Choroid plexus epithelial cell (primary cell): Measurements from ENCODE around the gene DCAF6.
"Not testable (repeated sequence)": the region's sequence is repeated elsewhere in the genome, so short reads cannot be mapped to it uniquely, and the experiment has no call there.

Source experiments
- DNase-seq: peaks from one replicate; pipeline ENCODE4 v3.0.0-alpha.2; 2010; ENCODE audit warnings: low read depth
- H3K4me3 ChIP-seq: 2 replicates; pipeline ENCODE4 v1.5.1; 2011; ENCODE audit warnings: low read depth, mild to moderate bottlenecking, control low read depth, low read length, moderate library complexity
- CTCF ChIP-seq: conservative IDR thresholded peaks from 2 replicates; pipeline ENCODE4 v1.5.1; 2011; ENCODE audit warnings: low read depth, mild to moderate bottlenecking, control low read depth, inconsistent platforms, low read length, moderate library complexity

The DCAF6 gene

GRCh38 chr1:167936068-167936929 is at the start of gene DCAF6:
Gene DCAF6, plus strand, starts transcription at chr1:167936683. Its CDS starts 229 bp downstream, at chr1:167936912.
- peak; percentile 99 for DNase-seq
- TF ChIP-seq CTCF: no peak
- peak within 1 kb of the TSS; percentile 92 for H3K4me3 ChIP-seq

DNA sequence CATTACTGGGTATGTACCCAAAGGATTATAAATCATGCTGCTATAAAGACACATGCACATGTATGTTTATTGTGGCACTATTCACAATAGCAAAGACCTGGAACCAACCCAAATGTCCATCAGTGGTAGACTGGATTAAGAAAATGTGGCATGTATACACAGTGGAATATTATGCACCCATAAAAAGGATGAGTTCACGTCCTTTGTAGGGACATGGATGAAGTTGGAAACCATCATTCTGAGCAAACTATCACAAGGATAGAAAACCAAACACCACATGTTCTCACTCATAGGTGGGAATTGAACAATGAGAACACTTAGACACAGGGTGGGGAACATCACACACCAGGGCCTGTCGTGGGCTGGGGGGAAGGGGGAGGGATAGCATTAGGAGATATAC is 49.3 kb upstream of the DCAF6 start:
- DNase-seq, H3K4me3 ChIP-seq: not testable (repeated sequence)

DNA sequence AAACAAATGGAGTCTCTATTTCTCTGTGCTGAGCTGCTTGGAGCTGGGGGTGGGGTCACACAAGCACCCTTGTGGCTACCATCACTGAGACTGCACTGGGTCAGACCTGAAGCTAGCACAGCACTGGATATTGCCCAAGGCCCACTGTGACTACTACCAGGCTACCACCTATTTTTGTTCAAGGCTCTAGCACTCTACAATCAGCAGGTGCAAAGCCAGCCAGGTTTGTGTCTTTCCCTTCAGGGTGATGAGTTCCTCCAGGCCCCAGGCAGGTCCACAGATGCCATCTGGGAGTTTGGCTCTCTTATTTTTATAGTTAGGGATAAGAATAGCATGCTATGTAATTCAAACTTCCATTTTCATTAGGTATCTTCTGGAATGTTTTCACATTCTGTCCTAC is 46.1 kb upstream of the DCAF6 start:
- H3K4me3 ChIP-seq: no peak overlapping the region
- no peak for TF ChIP-seq CTCF
- no peak for DNase-seq

DNA sequence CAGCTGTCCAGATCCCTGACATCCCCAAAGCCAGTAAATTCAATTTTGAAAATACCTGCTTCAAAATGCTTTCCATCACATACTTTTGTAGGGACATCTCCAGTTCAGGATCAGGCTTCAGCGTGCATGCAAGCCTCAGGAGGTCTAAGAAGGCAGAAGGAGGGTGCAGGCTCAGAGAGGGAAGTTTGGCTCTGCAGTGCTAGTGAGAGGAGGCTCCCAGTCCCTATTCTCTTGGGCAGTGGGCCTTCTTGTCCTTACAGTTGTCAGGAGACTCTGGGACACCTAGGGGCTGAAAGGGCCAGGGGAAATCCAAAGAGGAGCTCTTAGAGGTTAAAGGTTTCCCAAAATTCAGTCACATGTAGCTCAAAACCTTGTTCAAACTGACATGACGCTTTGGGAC is 42.7 kb upstream of the DCAF6 start:
- no peak for DNase-seq
- no peak for TF ChIP-seq CTCF
- H3K4me3 ChIP-seq: no peak overlapping the region

DNA sequence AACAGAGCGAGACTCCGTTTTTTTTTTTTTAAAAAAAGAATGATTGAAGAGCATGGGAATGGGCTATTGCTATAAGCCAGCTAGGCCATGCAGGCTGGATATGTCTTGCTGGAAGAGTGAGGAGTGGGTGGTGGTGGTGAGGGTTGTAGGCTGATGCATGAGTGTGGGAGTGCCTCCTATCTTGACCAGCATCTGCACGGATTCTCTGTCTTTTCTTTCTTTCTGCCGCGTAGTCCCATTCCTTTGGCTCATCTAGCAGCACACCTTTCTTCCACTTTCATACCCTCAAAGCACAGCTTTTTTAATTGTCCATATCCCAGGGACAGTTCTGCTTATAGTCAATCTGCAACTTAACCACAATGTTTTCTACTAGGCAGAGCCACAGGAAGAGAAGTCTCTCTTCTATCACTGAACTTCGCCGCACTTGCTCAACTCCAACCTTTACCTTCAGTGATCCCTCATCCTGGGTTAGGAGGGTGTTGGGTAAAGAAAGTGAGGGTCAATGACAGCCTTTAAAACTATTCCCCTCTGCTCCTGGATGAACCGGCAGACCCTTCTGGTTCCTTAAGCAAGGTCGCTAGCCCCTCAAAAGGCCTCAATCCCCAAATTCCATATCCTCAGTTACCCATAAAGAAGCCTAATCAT is 37.8 kb upstream of the DCAF6 start:
- no peak for DNase-seq
- H3K4me3 ChIP-seq: no peak overlapping the region
- no peak for TF ChIP-seq CTCF

- no peak for DNase-seq
- H3K4me3 ChIP-seq: no peak overlapping the region
- no peak for TF ChIP-seq CTCF
Measured at GRCh38 chr1:167899253-167899681, 37.2 kb upstream of the DCAF6 start.

- no peak for TF ChIP-seq CTCF
- no peak overlapping the region for H3K4me3 ChIP-seq
- DNase-seq: no peak
Measured at GRCh38 chr1:167900907-167901306, 35.6 kb upstream of the DCAF6 start.
